ENCODE measurements around the gene ANKRD6.
A peak's percentile ranks its signal among the peaks of the same experiment; 100 is the strongest.

The ANKRD6 gene

DNA sequence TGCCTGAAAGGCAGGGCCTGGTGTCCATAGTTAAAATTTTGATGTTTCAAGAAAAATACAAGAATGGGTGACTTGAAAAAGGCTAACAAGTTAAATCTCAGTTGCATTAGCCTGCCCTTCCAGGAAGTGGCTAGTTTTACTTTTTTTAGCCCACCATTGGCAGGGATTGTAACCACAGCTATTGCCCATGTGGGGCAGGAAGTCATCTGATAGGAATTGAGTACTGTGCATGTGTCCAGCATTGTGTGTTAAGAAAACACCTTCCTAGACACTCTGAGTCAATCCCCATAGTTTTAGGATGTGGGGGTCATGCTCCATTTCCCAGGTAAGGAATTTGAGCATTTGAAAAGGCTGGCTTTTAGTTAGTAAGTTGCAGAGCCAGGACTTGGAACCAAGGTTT lies 178.7 kb downstream of the ANKRD6 start:
- no peaks in the 10 kb centered on the region for H3K79me1 ChIP-seq (ENCODE audit: low read depth, low read length)
- H3K4me2 ChIP-seq (ENCODE audit: insufficient read depth, low read length, poor library complexity, severe bottlenecking) = no peak overlapping the region
- no peak overlapping the region for H3K27ac ChIP-seq (replicated peaks; ENCODE audit: low read length)
- no peak overlapping the region for H3K23ac ChIP-seq (ENCODE audit: low read depth, low read length, poor library complexity)
- H4K8ac ChIP-seq (ENCODE audit: low read depth, low read length) = no peak overlapping the region
- peaks cover 0 to 2% of the 10 kb centered on the region in 2 donors for H3K9me3 ChIP-seq (replicated peaks in 1 of 2; ENCODE audit: control insufficient read depth in 2 of 2, insufficient read depth in 1 of 2, low read depth in 1 of 2, low read length in 2 of 2)
- no peak overlapping the region for H2BK15ac ChIP-seq (ENCODE audit: low read length)
- no peak overlapping the region for H3K9ac ChIP-seq (ENCODE audit: low read depth, low read length, poor library complexity)
- H3K18ac ChIP-seq (ENCODE audit: low read length) = no peak overlapping the region
- no peak overlapping the region for H2AFZ ChIP-seq (ENCODE audit: low read length)
- H2BK5ac ChIP-seq (ENCODE audit: low read length) = no peak overlapping the region
- H3K4me1 ChIP-seq (ENCODE audit: control insufficient read depth in 2 of 2, insufficient read depth in 1 of 2, low read depth in 1 of 2, low read length in 2 of 2) = peaks cover 0 to 12% of the 10 kb centered on the region in 2 donors
- no peaks in the 10 kb centered on the region for H3K27me3 ChIP-seq (ENCODE audit: control insufficient read depth in 3 of 3, insufficient read depth in 3 of 3, low read depth in 1 of 3, low read length in 3 of 3)
- no peak overlapping the region for H2BK12ac ChIP-seq (ENCODE audit: low read length)
- no peak overlapping the region for H2AK5ac ChIP-seq (ENCODE audit: low read depth, low read length)
- no peak overlapping the region for H4K91ac ChIP-seq (ENCODE audit: low read depth, low read length, poor library complexity)
- no peak for DNase-seq (ENCODE audit: low spot score)
- peaks cover 0 to 34% of the 10 kb centered on the region in 2 donors for H3K36me3 ChIP-seq (replicated peaks in 1 of 2; ENCODE audit: control insufficient read depth in 2 of 2, insufficient read depth in 2 of 2, low read length in 2 of 2)
- H3K4ac ChIP-seq (ENCODE audit: low read length) = no peak overlapping the region
- no peak overlapping the region for H3K4me3 ChIP-seq (ENCODE audit: low read length in 2 of 2)
- no peak overlapping the region for H3K14ac ChIP-seq (ENCODE audit: low read length)
- H2BK120ac ChIP-seq (ENCODE audit: low read depth, low read length) = no peak overlapping the region

DNA sequence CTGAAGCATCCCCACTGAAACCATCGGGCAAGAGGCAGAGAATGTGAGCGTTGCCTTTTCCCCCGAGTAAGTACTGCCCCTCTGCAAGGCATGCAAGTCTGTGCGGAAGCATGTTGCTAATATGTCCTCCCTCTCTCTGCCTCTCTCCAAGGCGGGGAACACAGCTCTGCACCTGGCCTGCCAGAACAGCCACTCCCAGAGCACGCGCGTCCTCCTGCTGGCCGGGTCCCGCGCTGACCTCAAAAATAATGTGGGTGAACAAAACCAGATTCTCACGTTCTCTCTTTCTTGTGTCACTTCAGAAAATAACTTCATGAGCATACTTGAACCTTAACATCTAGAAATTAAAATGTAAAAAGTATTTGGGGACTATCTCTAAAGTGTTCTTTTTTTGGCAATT lies 179.2 kb downstream of the ANKRD6 start:
- H3K4me1 ChIP-seq (ENCODE audit: control insufficient read depth in 2 of 2, insufficient read depth in 1 of 2, low read depth in 1 of 2, low read length in 2 of 2) = peaks cover 0 to 12% of the 10 kb centered on the region in 2 donors
- no peak overlapping the region for H2BK5ac ChIP-seq (ENCODE audit: low read length)
- no peaks in the 10 kb centered on the region for H3K27me3 ChIP-seq (ENCODE audit: control insufficient read depth in 3 of 3, insufficient read depth in 3 of 3, low read depth in 1 of 3, low read length in 3 of 3)
- no peak overlapping the region for H2BK15ac ChIP-seq (ENCODE audit: low read length)
- no CpG with 5 or more reads among the region's 12 CpGs for WGBS, 2 donors (ENCODE audit: extremely low coverage in 2 of 2, insufficient read length in 2 of 2, insufficient replicate concordance in 1 of 2)
- H3K4me3 ChIP-seq (ENCODE audit: low read length in 2 of 2) = no peak overlapping the region
- H3K27ac ChIP-seq (replicated peaks; ENCODE audit: low read length) = no peak overlapping the region
- H3K9ac ChIP-seq (ENCODE audit: low read depth, low read length, poor library complexity) = no peak overlapping the region
- H3K79me1 ChIP-seq (ENCODE audit: low read depth, low read length) = no peaks in the 10 kb centered on the region
- H4K91ac ChIP-seq (ENCODE audit: low read depth, low read length, poor library complexity) = no peak overlapping the region
- H2AK5ac ChIP-seq (ENCODE audit: low read depth, low read length) = no peak overlapping the region
- no peak overlapping the region for H3K4ac ChIP-seq (ENCODE audit: low read length)
- no peak overlapping the region for H3K23ac ChIP-seq (ENCODE audit: low read depth, low read length, poor library complexity)
- H2BK12ac ChIP-seq (ENCODE audit: low read length) = no peak overlapping the region
- no peak overlapping the region for H2AFZ ChIP-seq (ENCODE audit: low read length)
- no peak for DNase-seq (ENCODE audit: low spot score)
- H3K14ac ChIP-seq (ENCODE audit: low read length) = no peak overlapping the region
- H3K4me2 ChIP-seq (ENCODE audit: insufficient read depth, low read length, poor library complexity, severe bottlenecking) = no peak overlapping the region
- H3K18ac ChIP-seq (ENCODE audit: low read length) = no peak overlapping the region
- no peak overlapping the region for H2BK120ac ChIP-seq (ENCODE audit: low read depth, low read length)
- peaks cover 0 to 2% of the 10 kb centered on the region in 2 donors for H3K9me3 ChIP-seq (replicated peaks in 1 of 2; ENCODE audit: control insufficient read depth in 2 of 2, insufficient read depth in 1 of 2, low read depth in 1 of 2, low read length in 2 of 2)
- H3K36me3 ChIP-seq (replicated peaks in 1 of 2; ENCODE audit: control insufficient read depth in 2 of 2, insufficient read depth in 2 of 2, low read length in 2 of 2) = peaks cover 0 to 34% of the 10 kb centered on the region in 2 donors
- H4K8ac ChIP-seq (ENCODE audit: low read depth, low read length) = no peak overlapping the region

DNA sequence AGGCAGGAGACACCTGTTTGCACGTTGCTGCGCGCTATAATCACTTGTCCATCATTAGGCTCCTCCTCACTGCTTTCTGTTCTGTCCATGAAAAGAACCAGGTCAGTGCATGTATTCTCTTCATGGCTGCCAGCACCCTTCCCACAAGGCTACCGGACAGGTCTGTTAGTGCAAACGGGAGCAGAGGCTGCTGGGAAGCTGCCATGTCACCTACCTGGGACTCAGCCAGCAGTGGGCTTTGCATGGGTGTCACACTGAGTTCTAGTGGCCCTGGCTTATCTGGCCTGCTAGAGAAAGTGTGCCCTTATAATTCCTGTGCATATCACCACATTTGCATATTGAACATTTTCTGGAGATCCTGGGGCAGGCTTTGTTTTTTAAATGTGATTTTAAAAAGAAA lies 180.8 kb downstream of the ANKRD6 start:
- Histone ChIP-seq H3K4ac (ENCODE audit: low read length) (no peak overlapping the region), H3K27me3 (ENCODE audit: control insufficient read depth in 3 of 3, insufficient read depth in 3 of 3, low read depth in 1 of 3, low read length in 3 of 3) (no peaks in the 10 kb centered on the region), H3K36me3 (replicated peaks in 1 of 2; ENCODE audit: control insufficient read depth in 2 of 2, insufficient read depth in 2 of 2, low read length in 2 of 2) (peaks cover 0 to 25% of the 10 kb centered on the region in 2 donors), H2BK5ac (ENCODE audit: low read length) (no peak overlapping the region), H3K4me2 (ENCODE audit: insufficient read depth, low read length, poor library complexity, severe bottlenecking) (no peak overlapping the region), H4K8ac (ENCODE audit: low read depth, low read length) (no peak overlapping the region), H3K27ac (replicated peaks; ENCODE audit: low read length) (no peak overlapping the region), H3K14ac (ENCODE audit: low read length) (no peak overlapping the region), H2AK5ac (ENCODE audit: low read depth, low read length) (no peak overlapping the region), H3K4me3 (ENCODE audit: low read length in 2 of 2) (no peak overlapping the region), H3K79me1 (ENCODE audit: low read depth, low read length) (no peaks in the 10 kb centered on the region), H3K23ac (ENCODE audit: low read depth, low read length, poor library complexity) (peak overlapping the region; percentile 62), H4K91ac (ENCODE audit: low read depth, low read length, poor library complexity) (no peak overlapping the region), H2BK12ac (ENCODE audit: low read length) (no peak overlapping the region), H3K18ac (ENCODE audit: low read length) (peak overlapping the region; percentile 40), H3K9ac (ENCODE audit: low read depth, low read length, poor library complexity) (no peak overlapping the region), H2BK120ac (ENCODE audit: low read depth, low read length) (no peak overlapping the region), H3K4me1 (ENCODE audit: control insufficient read depth in 2 of 2, insufficient read depth in 1 of 2, low read depth in 1 of 2, low read length in 2 of 2) (peaks cover 0 to 12% of the 10 kb centered on the region in 2 donors), H2BK15ac (ENCODE audit: low read length) (no peak overlapping the region), H3K9me3 (replicated peaks in 1 of 2; ENCODE audit: control insufficient read depth in 2 of 2, insufficient read depth in 1 of 2, low read depth in 1 of 2, low read length in 2 of 2) (peaks cover 0 to 2% of the 10 kb centered on the region in 2 donors), H2AFZ (ENCODE audit: low read length) (no peak overlapping the region)
- no peak for DNase-seq (ENCODE audit: low spot score)
- no CpG with 5 or more reads among the region's 5 CpGs for WGBS, 2 donors (ENCODE audit: extremely low coverage in 2 of 2, insufficient read length in 2 of 2, insufficient replicate concordance in 1 of 2)

DNA sequence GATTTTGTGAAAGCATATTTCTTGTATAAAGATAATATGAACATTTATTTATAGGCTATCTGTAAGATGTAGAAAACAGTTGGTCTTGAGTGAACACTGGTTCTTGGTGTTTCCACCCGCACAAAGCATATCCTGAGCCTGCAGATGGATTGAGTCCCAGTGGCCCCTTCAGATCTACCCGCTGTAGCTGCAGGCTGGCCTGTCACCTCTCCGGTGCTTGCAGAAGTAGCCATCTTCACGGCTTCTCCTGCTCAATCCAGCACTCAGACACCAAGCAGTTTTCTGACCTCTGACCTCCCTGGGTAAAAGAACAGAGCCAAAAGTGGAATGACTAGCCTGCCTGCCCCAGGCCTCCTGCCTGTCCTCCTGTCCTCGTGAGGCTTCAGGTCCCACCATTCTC lies 182.9 kb downstream of the ANKRD6 start:
- no peak overlapping the region for H3K4me2 ChIP-seq (ENCODE audit: insufficient read depth, low read length, poor library complexity, severe bottlenecking)
- H2AFZ ChIP-seq (ENCODE audit: low read length) = no peak overlapping the region
- H2BK5ac ChIP-seq (ENCODE audit: low read length) = no peak overlapping the region
- H3K23ac ChIP-seq (ENCODE audit: low read depth, low read length, poor library complexity) = no peak overlapping the region
- peaks cover 0 to 22% of the 10 kb centered on the region in 2 donors for H3K36me3 ChIP-seq (replicated peaks in 1 of 2; ENCODE audit: control insufficient read depth in 2 of 2, insufficient read depth in 2 of 2, low read length in 2 of 2)
- no peaks in the 10 kb centered on the region for H3K27me3 ChIP-seq (ENCODE audit: control insufficient read depth in 3 of 3, insufficient read depth in 3 of 3, low read depth in 1 of 3, low read length in 3 of 3)
- H3K4me1 ChIP-seq (ENCODE audit: control insufficient read depth in 2 of 2, insufficient read depth in 1 of 2, low read depth in 1 of 2, low read length in 2 of 2) = peaks cover 0 to 12% of the 10 kb centered on the region in 2 donors
- H3K79me1 ChIP-seq (ENCODE audit: low read depth, low read length) = no peaks in the 10 kb centered on the region
- H3K14ac ChIP-seq (ENCODE audit: low read length) = no peak overlapping the region
- no CpG with 5 or more reads among the region's 5 CpGs for WGBS, 2 donors (ENCODE audit: extremely low coverage in 2 of 2, insufficient read length in 2 of 2, insufficient replicate concordance in 1 of 2)
- H2BK120ac ChIP-seq (ENCODE audit: low read depth, low read length) = no peak overlapping the region
- H3K4me3 ChIP-seq (ENCODE audit: low read length in 2 of 2) = no peak overlapping the region
- no peak overlapping the region for H4K8ac ChIP-seq (ENCODE audit: low read depth, low read length)
- no peak overlapping the region for H3K27ac ChIP-seq (replicated peaks; ENCODE audit: low read length)
- peaks cover 0 to 2% of the 10 kb centered on the region in 2 donors for H3K9me3 ChIP-seq (replicated peaks in 1 of 2; ENCODE audit: control insufficient read depth in 2 of 2, insufficient read depth in 1 of 2, low read depth in 1 of 2, low read length in 2 of 2)
- H3K4ac ChIP-seq (ENCODE audit: low read length) = no peak overlapping the region
- no peak for DNase-seq (ENCODE audit: low spot score)
- H2BK15ac ChIP-seq (ENCODE audit: low read length) = no peak overlapping the region
- H2AK5ac ChIP-seq (ENCODE audit: low read depth, low read length) = no peak overlapping the region
- no peak overlapping the region for H3K9ac ChIP-seq (ENCODE audit: low read depth, low read length, poor library complexity)
- H2BK12ac ChIP-seq (ENCODE audit: low read length) = no peak overlapping the region
- no peak overlapping the region for H4K91ac ChIP-seq (ENCODE audit: low read depth, low read length, poor library complexity)
- no peak overlapping the region for H3K18ac ChIP-seq (ENCODE audit: low read length)
